Keratinocyte (primary cell): ENCODE measurements around the gene BRINP3. TPM values are rescaled to one million over a fixed set of nuclear protein-coding genes. Genes with fewer than 3 reads are reported as not detected.

Source experiments
- DNase-seq: peaks from one replicate; pipeline ENCODE4 v3.0.0-alpha.2; 2011; ENCODE audit warnings: low read depth, missing footprints, low spot score
- FAIRE-seq: peaks from 2 replicates; lab custom pipeline; 2011; peaks lifted over from hg19 to GRCh38; lab: Jason Lieb, UNC
- H2AFZ ChIP-seq: 2 replicates; pipeline ENCODE4 v1.6.0; 2012; ENCODE audit warnings: low read length, control low read depth, inconsistent platforms; ENCODE audit not compliant: control insufficient read depth
- H3K27ac ChIP-seq: 2 replicates; pipeline ENCODE4 v1.5.1; 2011; ENCODE audit warnings: low read length; ENCODE audit not compliant: control insufficient read depth, insufficient read depth
- H3K27me3 ChIP-seq: 3 replicates; pipeline ENCODE4 v1.6.0; 2011; ENCODE audit warnings: low read length; ENCODE audit not compliant: control insufficient read depth, insufficient read depth; ENCODE audit errors: extremely low read depth
- H3K36me3 ChIP-seq, 2 experiments: 2 replicates in 1 of 2; 3 replicates in 1 of 2; pipeline ENCODE4 v1.5.1; 2011; ENCODE audit warnings: low read length in 2 of 2, mild to moderate bottlenecking in 1 of 2; ENCODE audit not compliant: control insufficient read depth in 2 of 2, insufficient read depth in 2 of 2; ENCODE audit errors: extremely low read depth in 1 of 2
- H3K4me1 ChIP-seq: 3 replicates; pipeline ENCODE4 v1.5.1; 2011; ENCODE audit warnings: low read length; ENCODE audit not compliant: control insufficient read depth, insufficient read depth; ENCODE audit errors: extremely low read depth
- H3K4me2 ChIP-seq: 3 replicates; pipeline ENCODE4 v1.6.0; 2011; ENCODE audit warnings: low read depth, low read length; ENCODE audit not compliant: control insufficient read depth, insufficient read depth; ENCODE audit errors: extremely low read depth
- H3K4me3 ChIP-seq, 3 experiments: fragments of 200-600 bp in 1 of 3; sonication (generic) in 1 of 3; 2 replicates in 2 of 3; 3 replicates in 1 of 3; pipeline ENCODE4 v1.5.1; 2011 to 2016; ENCODE audit warnings: low read length in 3 of 3, mild to moderate bottlenecking in 3 of 3, control low read depth in 2 of 3, inconsistent platforms in 1 of 3, low read depth in 1 of 3, mixed read lengths in 1 of 3, mixed run types in 1 of 3, moderate library complexity in 1 of 3; ENCODE audit not compliant: control insufficient read depth in 2 of 3, insufficient read depth in 2 of 3; ENCODE audit errors: extremely low read depth in 1 of 3
- H3K79me2 ChIP-seq: 2 replicates; pipeline ENCODE4 v1.6.0; 2012; ENCODE audit warnings: low read length; ENCODE audit not compliant: control insufficient read depth, insufficient read depth
- H3K9ac ChIP-seq: 3 replicates; pipeline ENCODE4 v1.6.0; 2011; ENCODE audit warnings: low read length; ENCODE audit not compliant: control insufficient read depth, insufficient read depth; ENCODE audit errors: extremely low read depth
- H3K9me1 ChIP-seq: 3 replicates; pipeline ENCODE4 v1.6.0; 2011; ENCODE audit warnings: low read length; ENCODE audit not compliant: control insufficient read depth, insufficient read depth; ENCODE audit errors: extremely low read depth
- H3K9me3 ChIP-seq: 2 replicates; pipeline ENCODE4 v1.5.1; 2012; ENCODE audit warnings: low read depth, low read length; ENCODE audit not compliant: control insufficient read depth
- H4K20me1 ChIP-seq: 3 replicates; pipeline ENCODE4 v1.6.0; 2011; ENCODE audit warnings: low read length; ENCODE audit not compliant: control insufficient read depth, insufficient read depth; ENCODE audit errors: extremely low read depth
- CTCF ChIP-seq, 3 experiments: IDR thresholded peaks in 1 of 3; conservative IDR thresholded peaks in 1 of 3; optimal IDR thresholded peaks in 1 of 3; 2 replicates in 2 of 3; 3 replicates in 1 of 3; pipeline versions ENCODE3 to v1.5.1; 2011; ENCODE audit warnings: low read length in 3 of 3, mild to moderate bottlenecking in 3 of 3, moderate library complexity in 2 of 3, control low read depth in 1 of 3, inconsistent platforms in 1 of 3; ENCODE audit not compliant: insufficient read depth in 2 of 3; ENCODE audit errors: extremely low read depth in 1 of 3
- EZH2 ChIP-seq: IDR thresholded peaks from one replicate; pipeline ENCODE4 v1.6.1; 2012; ENCODE audit warnings: inconsistent platforms, mild to moderate bottlenecking, low read length, moderate library complexity
- dilution Hi-C: fragments of 300-500 bp; cut with MboI; formaldehyde crosslinking; loops from one replicate; pipeline ENCODE4 v1.7.0; 2020; ENCODE audit warnings: low sequenced_read_pairs; ENCODE audit not compliant: extremely low pct_ligation_motif_present
- polyA plus RNA-seq, 5 experiments: library from polyadenylated mRNA; depleted of rRNA in 3 of 5; stranded (reverse) in 3 of 5; stranded (forward) in 1 of 5; unstranded in 1 of 5; fragments of >200 nt; gene quantifications; 1 replicate in 1 of 5; 2 replicates in 3 of 5; 3 replicates in 1 of 5; pipeline versions ENCODE4 v1.2.1 to v1.2.3, GENCODE V29; 2011 to 2012; ENCODE audit warnings: missing spikeins in 2 of 5, low read depth in 1 of 5, low replicate concordance in 1 of 5

The BRINP3 gene
- polyA plus RNA-seq, 1 donor (not counting 4 experiments of a cell fraction or from before 2014, with no cell fraction given): not detected

GRCh38 chr1:190403402-190403801 lies 74.3 kb downstream of the BRINP3 start:
- Histone ChIP-seq H3K4me3 (no peak overlapping the region), H3K9me1 (no peaks in the 10 kb centered on the region), H3K36me3 (no peaks in the 10 kb centered on the region), H3K9me3 (no peaks in the 10 kb centered on the region), H3K4me1 (no peaks in the 10 kb centered on the region), H3K27ac (no peak overlapping the region), H2AFZ (no peak overlapping the region), H3K79me2 (no peaks in the 10 kb centered on the region), H4K20me1 (no peaks in the 10 kb centered on the region), H3K4me2 (no peak overlapping the region), H3K27me3 (no peaks in the 10 kb centered on the region), H3K9ac (no peak overlapping the region)
- DNase-seq (no peak), FAIRE-seq (no peak)
- TF ChIP-seq CTCF (optimal IDR thresholded peaks at IDR 0.05 in 1 of 3, IDR thresholded peaks at IDR 0.05 in 1 of 3, conservative IDR thresholded peaks at IDR 0.05 in 1 of 3; ENCODE audit: extremely low read depth in 1 of 3, insufficient read depth in 2 of 3, low read length in 3 of 3) (no peak), EZH2 (no peak)
- dilution Hi-C loops: no loop called here

GRCh38 chr1:190399233-190399632 lies 78.4 kb downstream of the BRINP3 start:
- Histone ChIP-seq H3K4me3 (no peak overlapping the region), H3K9ac (no peak overlapping the region), H2AFZ (no peak overlapping the region), H3K27ac (no peak overlapping the region), H3K9me3 (no peaks in the 10 kb centered on the region), H3K27me3 (no peaks in the 10 kb centered on the region), H3K4me2 (no peak overlapping the region), H3K79me2 (no peaks in the 10 kb centered on the region), H4K20me1 (no peaks in the 10 kb centered on the region), H3K9me1 (no peaks in the 10 kb centered on the region), H3K4me1 (no peaks in the 10 kb centered on the region), H3K36me3 (no peaks in the 10 kb centered on the region)
- FAIRE-seq (no peak), DNase-seq (no peak)
- no peak for TF ChIP-seq CTCF (optimal IDR thresholded peaks at IDR 0.05 in 1 of 3, IDR thresholded peaks at IDR 0.05 in 1 of 3, conservative IDR thresholded peaks at IDR 0.05 in 1 of 3; ENCODE audit: extremely low read depth in 1 of 3, insufficient read depth in 2 of 3, low read length in 3 of 3)
- no peak for TF ChIP-seq EZH2
- dilution Hi-C loops: no loop called here
